NCI-H748 (cell line): Measurements from ENCODE around the gene OPN4.

Experiments used
- DNase-seq: peaks from one replicate; lab custom pipeline; 2025; ENCODE audit not compliant: unreplicated experiment; lab: John Stamatoyannopoulos, UW

The OPN4 gene

GRCh38 chr10:86715836-86716235 lies 61.5 kb downstream of the OPN4 start:
- no peak for DNase-seq
